Ecto neural progenitor cell (in vitro differentiated cells): ENCODE results near the gene KRTAP10-10.
"Not testable (repeated sequence)": the region's sequence is repeated elsewhere in the genome, so short reads cannot be mapped to it uniquely, and the experiment has no call there.

ENCODE experiments used
- DNase-seq: peaks from one replicate; pipeline ENCODE4 v3.0.0-alpha.2; 2018; ENCODE audit warnings: low spot score

Gene KRTAP10-10, protein sequence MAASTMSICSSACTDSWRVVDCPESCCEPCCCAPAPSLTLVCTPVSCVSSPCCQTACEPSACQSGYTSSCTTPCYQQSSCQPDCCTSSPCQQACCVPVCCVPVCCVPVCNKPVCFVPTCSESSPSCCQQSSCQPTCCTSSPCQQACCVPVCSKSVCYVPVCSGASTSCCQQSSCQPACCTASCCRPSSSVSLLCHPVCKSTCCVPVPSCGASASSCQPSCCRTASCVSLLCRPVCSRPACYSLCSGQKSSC

DNA sequence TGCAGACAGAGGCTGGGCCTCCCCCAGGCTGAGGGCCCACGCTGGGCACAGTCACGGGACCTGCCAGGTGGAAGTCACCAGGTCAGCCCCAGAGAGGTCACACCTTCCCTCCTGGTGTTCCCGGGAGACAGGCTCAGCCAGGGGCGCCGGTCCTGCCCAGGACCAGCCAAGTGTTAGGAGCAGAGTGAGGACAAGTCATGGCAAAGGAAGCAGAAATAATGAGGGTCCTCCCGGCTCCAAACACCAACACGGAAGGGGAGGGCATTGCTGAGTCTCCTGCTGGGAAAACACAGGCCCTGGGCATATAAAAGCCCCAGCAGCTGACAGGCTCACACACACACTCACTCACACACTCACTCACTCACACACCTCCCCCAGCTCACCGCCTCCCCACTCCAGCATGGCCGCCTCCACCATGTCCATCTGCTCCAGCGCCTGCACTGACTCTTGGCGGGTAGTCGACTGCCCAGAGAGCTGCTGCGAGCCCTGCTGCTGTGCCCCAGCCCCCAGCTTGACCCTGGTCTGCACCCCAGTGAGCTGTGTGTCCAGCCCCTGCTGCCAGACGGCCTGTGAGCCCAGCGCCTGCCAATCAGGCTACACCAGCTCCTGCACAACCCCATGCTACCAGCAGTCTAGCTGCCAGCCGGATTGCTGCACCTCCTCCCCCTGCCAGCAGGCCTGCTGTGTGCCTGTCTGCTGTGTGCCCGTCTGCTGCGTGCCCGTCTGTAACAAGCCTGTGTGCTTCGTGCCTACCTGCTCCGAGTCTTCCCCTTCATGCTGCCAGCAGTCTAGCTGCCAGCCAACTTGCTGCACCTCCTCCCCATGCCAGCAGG lies at the start of gene KRTAP10-10:
Gene KRTAP10-10, plus strand, starts transcription at position 339 of the 833 bp plus-strand sequence. Its CDS starts 62 bp downstream, at position 401.
- peak; percentile 54 for DNase-seq

DNA sequence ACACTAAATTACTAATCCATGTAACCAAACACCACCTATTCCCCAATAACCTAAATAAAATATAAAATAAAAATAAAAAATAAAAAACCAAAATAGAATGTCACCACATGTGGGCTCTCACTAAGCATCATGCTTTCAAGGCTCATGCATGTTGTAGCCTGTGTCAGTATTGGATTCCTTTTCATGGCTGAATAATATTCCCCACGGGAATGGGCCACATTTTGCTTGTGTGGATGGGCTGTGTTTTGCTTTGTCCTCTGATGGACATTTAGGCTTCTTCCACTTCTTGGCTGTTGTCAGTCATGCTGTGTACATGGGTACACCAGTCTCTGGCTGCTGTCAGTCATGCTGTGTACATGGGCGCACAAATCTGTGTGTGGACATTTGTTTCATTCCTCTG lies 48.1 kb upstream of the KRTAP10-10 start:
- DNase-seq = no peak

DNA sequence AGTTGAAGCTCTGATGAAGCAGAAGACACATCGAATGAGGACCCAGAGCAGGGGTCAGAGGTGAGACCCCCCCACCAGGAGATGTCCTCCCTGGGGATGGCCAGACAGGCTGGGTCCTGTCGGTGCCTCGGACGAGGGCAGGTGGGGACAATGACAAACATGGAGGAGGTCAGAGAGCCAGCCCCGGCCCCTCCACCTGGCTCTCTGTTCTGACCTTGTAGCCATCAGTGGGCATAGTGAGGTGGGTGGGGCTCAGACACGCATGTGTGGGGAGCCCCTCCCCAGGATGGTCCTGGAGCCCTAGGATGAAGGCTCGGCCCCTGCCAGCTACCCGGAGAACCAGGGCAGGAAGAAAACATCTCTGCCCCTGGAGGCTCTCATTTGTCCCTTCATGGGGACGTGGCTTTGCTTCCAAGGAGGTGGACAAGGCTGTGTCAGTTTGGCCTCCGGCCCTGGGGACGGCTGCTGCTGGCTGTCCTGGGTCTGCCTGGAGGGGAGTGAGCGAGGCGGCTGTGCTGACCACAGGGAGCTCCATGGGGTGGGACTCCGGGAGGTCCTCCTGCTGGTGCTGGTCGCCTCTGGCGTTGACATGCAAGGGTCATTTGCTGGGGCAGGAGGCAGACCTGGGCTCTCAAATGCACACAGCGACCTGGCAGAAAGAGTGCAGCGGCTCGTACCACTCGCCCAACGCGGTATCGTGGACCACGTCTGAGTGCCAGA lies 47.4 kb upstream of the KRTAP10-10 start:
- peak; percentile 45 for DNase-seq

DNA sequence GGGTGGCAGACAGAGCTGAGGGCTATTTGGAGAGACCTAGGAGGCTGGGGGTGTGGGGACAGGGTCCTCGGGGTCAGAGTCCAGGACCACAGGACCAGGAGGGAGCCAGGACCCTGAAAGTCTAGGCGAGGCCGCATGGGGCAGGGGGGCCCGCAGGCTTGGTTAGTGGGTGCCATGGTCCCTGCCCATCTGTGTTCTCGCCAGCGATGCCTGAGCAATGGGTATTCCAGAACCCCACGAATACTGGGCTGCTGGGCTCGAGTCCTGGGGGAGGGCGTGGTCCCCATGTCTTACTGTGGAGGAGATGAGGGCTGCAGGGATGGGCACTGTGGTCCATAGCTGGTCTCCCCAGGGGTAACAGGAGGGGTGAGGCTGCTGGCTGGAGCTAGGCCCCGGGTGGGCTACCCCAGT lies 46.8 kb upstream of the KRTAP10-10 start:
- no peak for DNase-seq

DNA sequence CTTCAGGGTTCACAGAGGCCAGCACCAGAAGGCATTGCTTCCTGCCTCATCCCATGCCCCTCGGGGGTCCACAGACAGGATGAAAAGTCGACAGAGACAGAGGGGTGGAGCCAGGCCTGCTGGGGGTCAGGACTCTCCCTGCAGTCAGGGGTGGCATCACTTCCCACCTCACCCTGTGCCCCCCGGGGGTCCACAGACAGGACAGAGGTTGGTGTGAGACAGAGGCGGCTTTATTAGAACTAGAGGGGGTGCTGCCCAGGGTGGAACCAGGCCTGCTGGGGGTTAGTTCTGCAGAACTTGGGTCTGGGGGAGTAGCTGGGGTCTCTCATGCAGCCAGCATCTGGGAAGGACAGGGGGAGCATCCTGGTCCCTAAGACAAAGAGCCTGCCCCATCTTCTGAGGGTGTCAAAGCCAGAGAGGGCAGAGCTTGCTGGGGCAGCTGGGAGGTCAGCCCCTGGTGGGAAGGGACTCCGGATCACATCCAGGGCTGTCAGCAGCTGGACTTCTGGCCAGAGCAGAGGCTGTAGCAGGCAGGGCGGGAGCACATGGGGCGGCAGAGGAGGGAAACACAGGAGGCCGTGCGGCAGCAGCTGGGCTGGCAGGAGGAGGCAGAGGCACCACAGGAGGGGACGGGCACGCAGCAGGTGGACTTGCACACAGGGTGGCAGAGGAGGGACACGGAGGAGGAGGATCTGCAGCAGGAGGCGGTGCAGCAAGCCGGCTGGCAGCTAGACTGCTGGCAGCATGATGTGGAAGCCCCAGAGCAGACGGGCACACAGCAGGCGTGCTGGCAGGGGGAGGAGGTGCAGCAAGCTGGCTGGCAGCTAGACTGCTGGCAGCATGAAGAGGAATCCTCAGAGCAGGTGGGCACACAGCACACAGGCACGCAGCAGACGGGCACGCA lies 46.0 kb upstream of the KRTAP10-10 start:
- peak; percentile 27 for DNase-seq

DNA sequence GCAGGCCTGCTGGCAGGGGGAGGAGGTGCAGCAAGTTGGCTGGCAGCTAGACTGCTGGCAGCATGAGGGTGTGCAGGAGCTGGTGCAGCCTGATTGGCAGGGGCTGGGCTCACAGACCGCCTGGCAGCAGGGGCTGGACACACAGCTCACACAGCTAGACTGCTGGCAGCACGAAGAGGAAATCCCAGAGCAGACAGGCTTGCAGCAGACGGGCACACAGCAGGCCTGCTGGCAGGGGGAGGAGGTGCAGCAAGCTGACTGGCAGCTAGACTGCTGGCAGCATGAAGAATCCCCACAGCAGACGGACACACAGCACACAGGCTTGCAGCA lies 45.4 kb upstream of the KRTAP10-10 start:
- DNase-seq = not testable (repeated sequence)

DNA sequence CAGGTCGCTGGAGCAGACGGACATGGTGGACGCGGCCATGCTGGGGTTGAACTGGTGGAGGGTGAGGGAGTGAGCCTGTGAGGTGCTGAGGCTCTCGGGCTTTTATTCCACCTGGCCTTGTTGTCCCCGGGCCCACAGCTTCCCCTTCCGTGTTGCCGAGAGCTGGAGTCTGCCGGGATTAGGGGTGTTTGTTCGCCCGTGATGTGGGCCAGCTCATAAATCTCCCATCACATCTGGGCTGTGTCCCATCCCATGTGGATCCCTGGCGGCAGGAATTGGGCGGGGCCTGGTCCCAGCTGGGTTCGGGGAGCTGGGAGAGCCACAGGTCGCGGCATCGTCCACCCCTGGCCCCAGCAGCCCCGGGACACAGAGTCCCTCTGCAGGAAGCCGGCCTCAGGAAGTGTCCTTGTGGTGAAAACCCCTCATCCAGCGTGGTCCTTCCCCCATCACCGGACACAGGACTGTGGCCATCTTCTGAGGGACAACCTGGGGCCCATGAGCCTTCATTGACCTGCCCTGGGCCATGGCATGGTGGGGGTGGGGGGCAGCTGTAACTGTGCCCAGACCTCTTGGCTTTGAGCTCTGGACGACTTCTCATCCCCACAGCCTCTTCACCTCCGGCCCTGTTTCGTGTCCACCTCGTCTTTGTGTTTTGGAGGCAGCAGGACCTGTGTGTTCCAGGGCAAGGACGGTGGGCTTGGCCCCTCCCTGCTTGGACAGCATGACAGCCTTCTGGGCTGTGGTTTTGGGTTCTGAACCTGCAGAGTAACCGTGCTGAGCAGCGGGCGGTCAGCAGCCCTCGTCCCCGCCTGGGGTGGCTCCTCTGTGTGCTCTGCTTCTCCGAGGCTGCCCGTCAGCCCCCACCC lies 44.5 kb upstream of the KRTAP10-10 start, which contains the start of gene KRTAP10-6:
Gene KRTAP10-6, minus strand, starts transcription at position 60 of the 866 bp plus-strand sequence. Its CDS starts 21 bp downstream, at position 39.
- peak; percentile 43 for DNase-seq

DNA sequence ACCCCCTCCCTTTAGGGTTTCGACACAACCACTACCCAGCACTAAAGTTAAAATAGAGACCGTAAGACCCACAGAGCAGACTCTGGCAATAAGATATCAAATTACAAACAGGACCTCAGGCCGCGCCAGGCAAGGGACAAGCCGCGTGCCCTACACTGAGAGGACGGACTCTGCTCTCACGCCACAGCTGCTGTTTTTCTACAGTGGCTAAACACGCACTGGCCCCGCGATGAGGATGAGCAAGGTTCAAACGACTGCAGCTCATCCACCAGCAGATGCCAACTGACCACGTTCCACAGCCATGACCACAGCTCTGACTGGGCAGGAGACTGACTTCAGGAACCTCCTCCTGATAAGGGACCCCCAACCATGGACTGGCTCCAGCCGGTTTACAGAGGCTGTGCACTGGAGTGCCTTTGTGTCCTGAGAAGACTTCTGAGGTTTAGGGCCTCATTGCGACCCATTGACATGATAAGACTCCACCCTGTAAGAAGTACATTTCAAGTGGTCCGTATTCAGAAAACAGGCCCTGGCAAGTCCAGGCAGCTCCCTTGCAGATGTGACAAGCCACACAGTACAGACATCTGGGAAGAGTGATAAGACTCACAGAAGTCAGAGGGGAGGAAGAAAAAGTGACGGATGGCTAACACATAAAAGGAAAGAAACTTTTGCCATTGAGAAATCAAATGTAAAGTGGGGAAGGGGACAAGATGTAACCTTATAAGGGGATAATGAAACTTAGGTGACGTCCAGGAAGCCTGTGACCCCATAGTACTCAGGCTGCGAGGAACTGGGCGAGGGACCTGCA lies 43.4 kb upstream of the KRTAP10-10 start:
- peak; percentile 44 for DNase-seq

DNA sequence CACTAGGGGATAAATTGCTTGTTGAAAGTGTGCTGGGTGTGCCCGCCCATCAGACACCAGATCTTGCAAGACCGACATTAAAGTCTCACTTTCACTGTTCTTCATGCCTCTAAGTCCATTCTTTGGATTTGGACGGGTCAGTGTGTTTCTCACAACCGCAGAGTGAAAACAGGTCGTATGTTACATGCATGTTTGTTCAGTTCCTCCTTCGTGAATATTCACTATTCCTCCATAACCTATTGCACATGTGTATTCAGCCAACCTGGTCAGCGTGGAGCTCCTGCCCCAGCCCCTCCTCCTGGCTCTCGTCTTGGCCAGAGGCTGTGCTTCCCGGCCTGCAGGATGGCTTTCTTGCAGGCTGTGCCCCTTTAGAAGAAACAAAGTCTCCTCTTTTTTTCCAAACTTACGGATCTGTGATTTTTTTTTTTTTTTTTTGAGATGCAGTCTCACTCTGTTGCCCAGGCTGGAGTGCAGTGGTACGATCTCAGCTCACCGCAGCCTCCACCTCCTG lies 42.7 kb upstream of the KRTAP10-10 start:
- no peak for DNase-seq

DNA sequence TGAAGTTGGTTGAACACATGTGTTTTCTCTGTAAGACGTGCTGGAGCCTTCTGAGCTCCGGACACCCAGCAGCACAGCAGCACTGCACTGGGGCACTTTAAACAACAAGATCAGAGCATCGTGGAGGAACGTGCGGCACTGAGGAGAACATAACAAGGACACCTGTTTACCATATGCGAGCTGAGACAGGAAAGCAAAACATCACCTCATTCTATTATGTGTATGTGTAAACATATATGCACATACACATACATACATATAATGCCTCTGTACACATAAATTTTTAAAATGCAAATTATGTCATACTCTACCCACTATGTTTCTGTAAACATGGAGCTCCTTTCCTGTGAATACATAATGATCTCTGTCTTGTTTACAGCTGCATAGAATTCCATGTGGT lies 41.6 kb upstream of the KRTAP10-10 start:
- no peak for DNase-seq

DNA sequence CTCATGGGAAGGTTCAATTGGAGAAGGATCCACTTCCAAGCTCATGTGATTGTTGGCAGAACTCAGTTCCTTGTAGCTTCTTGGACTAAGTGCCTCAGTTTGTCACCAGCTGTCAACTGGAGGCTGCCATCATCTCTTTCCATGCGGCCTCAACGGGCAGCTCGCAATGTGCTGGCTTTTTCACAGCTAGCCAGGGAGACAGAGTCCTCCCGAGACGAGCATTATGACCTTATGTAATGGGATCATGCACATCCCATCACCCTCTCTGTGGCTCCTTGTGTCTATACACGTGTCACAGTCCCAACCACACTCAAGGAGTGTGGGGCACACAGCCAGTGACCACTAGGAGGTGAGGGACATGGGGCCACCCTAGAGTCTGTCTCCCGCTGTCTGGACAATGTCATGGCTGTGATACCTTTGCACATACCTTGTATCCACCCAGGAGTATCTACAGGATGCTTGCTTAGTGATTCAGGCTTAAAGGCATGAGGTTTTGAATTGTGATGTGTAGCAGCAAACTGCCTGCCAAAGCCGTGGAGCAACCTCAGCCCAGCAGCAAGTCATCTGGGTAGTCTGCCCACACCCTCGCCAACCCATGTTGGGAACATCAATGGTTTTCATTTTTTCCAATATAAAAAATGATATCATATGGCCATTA lies 41.0 kb upstream of the KRTAP10-10 start:
- DNase-seq = no peak

DNA sequence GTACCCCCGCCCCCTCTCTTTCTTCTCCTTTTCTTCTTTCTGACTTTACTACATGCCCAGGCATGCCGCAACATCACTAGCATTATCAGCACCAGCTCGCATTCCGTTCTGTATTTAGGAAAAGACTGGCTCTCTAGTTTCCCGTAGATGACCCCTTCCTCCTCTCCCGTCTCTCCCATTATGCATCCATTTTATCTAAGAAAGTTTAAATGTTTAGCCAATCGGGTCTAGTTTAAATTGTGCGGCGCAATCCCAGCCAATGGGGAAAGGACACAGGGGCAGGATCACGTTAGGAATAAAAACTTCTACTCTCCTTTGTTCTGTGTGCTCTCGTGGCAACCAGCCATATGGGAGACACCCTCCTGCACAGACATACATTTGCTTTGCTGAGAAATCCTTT lies 39.1 kb upstream of the KRTAP10-10 start:
- no peak for DNase-seq

DNA sequence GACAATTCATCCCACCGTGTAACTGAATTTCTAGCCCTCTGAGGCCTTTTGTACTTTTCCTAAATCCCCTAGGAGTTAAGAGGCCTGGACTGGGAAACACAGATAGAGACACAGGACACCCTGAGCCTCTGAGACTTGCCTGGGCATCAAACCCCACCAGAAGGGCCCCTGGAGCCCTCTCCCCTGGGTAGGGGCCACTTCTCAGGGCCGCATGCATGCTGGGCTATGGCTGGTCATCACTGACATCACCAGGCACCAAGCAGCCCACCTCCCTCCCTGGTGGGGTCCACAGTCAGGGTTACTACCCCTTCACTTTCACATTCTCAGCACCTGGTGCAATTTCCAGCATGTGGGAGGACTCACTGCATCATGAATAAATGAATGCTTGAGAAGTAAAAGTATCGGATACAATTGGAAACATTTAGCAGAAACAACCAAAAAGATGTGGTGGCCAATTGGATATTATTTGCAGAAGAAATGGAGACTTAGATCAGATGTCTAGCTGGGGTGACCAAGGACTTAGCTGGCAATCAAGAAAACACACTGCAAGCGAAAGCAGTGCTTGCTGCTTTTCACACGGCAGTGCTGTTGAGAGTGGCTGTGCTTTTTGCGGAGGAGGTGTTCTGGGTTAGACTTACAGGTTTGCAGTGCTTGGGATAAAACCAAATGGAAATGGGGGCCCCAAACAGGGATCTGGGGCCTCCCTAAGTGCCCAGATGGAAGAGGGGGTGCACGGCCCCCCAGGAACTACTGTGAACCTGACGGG lies 37.7 kb upstream of the KRTAP10-10 start:
- DNase-seq = no peak

DNA sequence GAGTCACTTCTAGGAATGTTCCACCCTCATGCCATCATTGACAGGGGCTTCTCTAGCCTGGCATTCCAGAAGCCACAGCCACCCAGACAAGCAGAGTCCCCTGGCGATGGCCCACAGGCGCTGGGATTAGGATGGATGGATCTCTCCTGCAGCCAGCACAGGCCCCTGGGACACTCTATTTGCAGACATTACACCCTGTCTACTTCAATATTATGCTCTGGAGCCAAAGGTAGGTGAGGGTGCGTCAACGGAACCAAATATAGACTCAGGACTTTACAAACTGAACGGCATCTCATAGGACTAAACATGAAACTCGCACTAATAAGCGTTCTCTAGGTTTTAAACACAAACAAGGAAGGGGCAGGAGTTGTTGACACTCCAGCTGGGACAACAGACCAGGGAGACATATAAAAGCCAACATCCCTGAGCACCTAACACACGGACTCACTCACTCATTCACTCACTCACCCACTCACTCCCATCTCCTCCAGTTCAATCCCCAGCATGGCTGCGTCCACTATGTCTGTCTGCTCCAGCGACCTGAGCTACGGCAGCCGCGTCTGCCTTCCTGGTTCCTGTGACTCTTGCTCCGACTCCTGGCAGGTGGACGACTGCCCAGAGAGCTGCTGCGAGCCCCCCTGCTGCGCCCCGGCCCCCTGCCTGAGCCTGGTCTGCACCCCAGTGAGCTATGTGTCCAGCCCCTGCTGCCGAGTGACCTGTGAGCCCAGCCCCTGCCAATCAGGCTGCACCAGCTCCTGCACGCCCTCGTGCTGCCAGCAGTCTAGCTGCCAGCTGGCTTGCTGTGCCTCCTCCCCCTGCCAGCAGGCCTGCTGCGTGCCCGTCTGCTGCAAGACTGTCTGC lies 36.8 kb upstream of the KRTAP10-10 start, which contains the start of gene KRTAP10-7:
Gene KRTAP10-7, plus strand, starts transcription at position 480 of the 861 bp plus-strand sequence. Its CDS starts 25 bp downstream, at position 505.
- DNase-seq = not testable (repeated sequence)

DNA sequence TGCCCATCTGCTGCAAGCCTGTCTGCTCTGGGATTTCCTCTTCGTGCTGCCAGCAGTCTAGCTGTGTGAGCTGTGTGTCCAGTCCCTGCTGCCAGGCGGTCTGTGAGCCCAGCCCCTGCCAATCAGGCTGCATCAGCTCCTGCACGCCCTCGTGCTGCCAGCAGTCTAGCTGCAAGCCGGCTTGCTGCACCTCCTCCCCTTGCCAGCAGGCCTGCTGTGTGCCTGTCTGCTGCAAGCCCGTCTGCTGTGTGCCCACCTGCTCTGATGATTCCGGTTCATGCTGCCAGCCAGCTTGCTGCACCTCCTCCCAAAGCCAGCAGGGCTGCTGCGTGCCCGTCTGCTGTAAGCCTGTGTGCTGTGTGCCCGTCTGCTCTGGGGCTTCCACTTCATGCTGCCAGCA lies 36.1 kb upstream of the KRTAP10-10 start:
- DNase-seq = not testable (repeated sequence)

DNA sequence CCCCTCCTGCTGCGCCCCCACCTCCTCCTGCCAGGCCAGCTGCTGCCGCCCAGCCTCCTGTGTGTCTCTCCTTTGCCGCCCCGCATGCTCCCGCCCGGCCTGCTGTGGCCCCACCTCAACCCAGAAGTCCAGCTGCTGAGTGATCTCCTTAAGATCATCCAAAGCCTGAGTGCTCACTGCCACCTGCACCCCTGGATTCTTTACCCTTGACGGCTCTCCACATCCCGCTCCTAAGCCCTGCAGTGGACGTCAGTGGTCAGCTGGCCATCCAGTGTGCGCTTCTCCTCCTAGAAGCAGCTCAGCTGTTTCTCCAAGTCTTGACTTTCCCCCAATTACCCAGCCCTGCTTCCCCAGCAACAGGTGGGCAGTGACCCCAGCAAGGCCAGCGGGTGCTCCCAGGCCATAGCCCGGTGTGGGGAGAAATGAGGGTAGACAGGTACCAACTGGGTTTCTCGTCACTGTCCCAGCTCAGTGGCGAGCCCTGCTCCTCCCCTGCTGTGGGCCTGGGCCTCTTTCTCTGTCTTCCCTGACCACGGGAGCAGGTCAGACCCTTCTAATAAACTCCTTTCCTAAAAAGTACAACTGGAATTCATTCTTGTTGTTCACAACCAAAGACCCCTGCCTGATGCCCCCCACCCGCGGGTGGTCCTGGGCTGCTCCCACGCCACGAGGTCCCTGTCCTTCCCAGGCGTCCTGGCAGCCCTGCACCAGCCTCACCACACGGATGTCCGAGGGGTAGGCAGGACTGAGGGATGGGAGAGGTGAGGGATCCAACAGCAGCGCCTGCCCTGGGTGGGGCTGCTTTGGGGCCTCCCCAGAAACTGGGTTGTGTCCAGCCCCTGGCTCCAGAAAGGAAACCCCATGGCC lies 35.3 kb upstream of the KRTAP10-10 start:
- DNase-seq = no peak
